ENCODE data around the gene RYR2. TPM values are rescaled to one million over a fixed set of nuclear protein-coding genes. Genes with fewer than 3 reads are reported as not detected.

Gene RYR2
- polyA plus RNA-seq, 1 of the 3 experiments (the other 2 are of a cell fraction) = under 0.01 TPM

GRCh38 chr1:236992449-236992848 is 49.5 kb upstream of the RYR2 start:
- H3K27me3 ChIP-seq (ENCODE audit: insufficient read depth) = no peaks in the 10 kb centered on the region
- CTCF ChIA-PET = no interaction called here
- POLR2A ChIA-PET = no interaction called here
- H3K4me3 ChIP-seq (ENCODE audit: low read depth in 2 of 2, low read length in 1 of 2) = no peak overlapping the region
- no peak overlapping the region for H2AFZ ChIP-seq (ENCODE audit: low read depth)
- H3K36me3 ChIP-seq (replicated peaks in 1 of 2; ENCODE audit: control insufficient read depth in 1 of 2, insufficient read depth in 2 of 2, low read length in 1 of 2) = no peaks in the 10 kb centered on the region
- no peak for TF ChIP-seq RCOR1 (IDR thresholded peaks at IDR 0.05; ENCODE audit: low read length)
- TF ChIP-seq PBX3 (IDR thresholded peaks at IDR 0.05) = no peak
- no peak for TF ChIP-seq FOXJ3 (CRISPR knock-in tag; IDR thresholded peaks at IDR 0.05)
- TF ChIP-seq POLR2AphosphoS5 (IDR thresholded peaks at IDR 0.05; ENCODE audit: low read depth, low read length) = no peak
- no peak for TF ChIP-seq JUND (IDR thresholded peaks at IDR 0.05)
- no peak for TF ChIP-seq EZH2phosphoT487 (IDR thresholded peaks at IDR 0.05; ENCODE audit: borderline replicate concordance, low read depth)
- no peak for TF ChIP-seq SMC3 (IDR thresholded peaks at IDR 0.05; ENCODE audit: low read depth, low read length)
- TF ChIP-seq GATA2 (CRISPR knock-in tag; IDR thresholded peaks at IDR 0.05) = no peak
- no peak for TF ChIP-seq FOXM1 (IDR thresholded peaks at IDR 0.05; ENCODE audit: low read depth)
- TF ChIP-seq GABPA (IDR thresholded peaks at IDR 0.05; ENCODE audit: low read depth) = no peak
- TF ChIP-seq YY1 (IDR thresholded peaks at IDR 0.05; ENCODE audit: low read depth) = no peak
- H4K20me1 ChIP-seq (ENCODE audit: insufficient read depth) = no peaks in the 10 kb centered on the region
- no peaks in the 10 kb centered on the region for H3K9me2 ChIP-seq
- H3K9me3 ChIP-seq = peaks cover 6% of the 10 kb centered on the region; the same call in 1 of the 2 replicates
- no peaks in the 10 kb centered on the region for H3F3A ChIP-seq (replicated peaks; ENCODE audit: insufficient read depth)
- no peak overlapping the region for H3K9ac ChIP-seq
- 29% methylated on average over 8 of the region's 8 CpGs for WGBS (ENCODE audit: low lambda C conversion rate)
- H3K4me1 ChIP-seq (ENCODE audit: control insufficient read depth in 1 of 2, insufficient read depth in 2 of 2, low read depth in 1 of 2, low read length in 1 of 2) = no peaks in the 10 kb centered on the region; a peak in 1 of 4 replicates
- H3K4me2 ChIP-seq = no peak overlapping the region
- no peak overlapping the region for H3K27ac ChIP-seq (ENCODE audit: low read depth in 2 of 2, low read length in 1 of 2)
- no peaks in the 10 kb centered on the region for H3K79me2 ChIP-seq (ENCODE audit: insufficient read depth)
- DNase-seq = no peak

GRCh38 chr1:236994450-236994849 is 47.5 kb upstream of the RYR2 start:
- CTCF ChIA-PET = interaction anchor here (0.7 kb wide), 1 partner anchor 399 kb away, joined by 3 read pairs; no protein-coding TSS in a partner anchor
- H4K20me1 ChIP-seq (ENCODE audit: insufficient read depth) = no peaks in the 10 kb centered on the region

More at GRCh38 chr1:236994450-236994849, 47.5 kb upstream of the RYR2 start:
- Histone ChIP-seq H3K4me2 (no peak overlapping the region), H3F3A (replicated peaks; ENCODE audit: insufficient read depth) (no peaks in the 10 kb centered on the region), H3K36me3 (replicated peaks in 1 of 2; ENCODE audit: control insufficient read depth in 1 of 2, insufficient read depth in 2 of 2, low read length in 1 of 2) (no peaks in the 10 kb centered on the region), H3K4me1 (ENCODE audit: control insufficient read depth in 1 of 2, insufficient read depth in 2 of 2, low read depth in 1 of 2, low read length in 1 of 2) (no peaks in the 10 kb centered on the region; a peak in 1 of 4 replicates), H3K9me2 (no peaks in the 10 kb centered on the region), H3K9me3 (no peaks in the 10 kb centered on the region; the same call in 1 of the 2 replicates), H3K27me3 (ENCODE audit: insufficient read depth) (no peaks in the 10 kb centered on the region), H3K27ac (ENCODE audit: low read depth in 2 of 2, low read length in 1 of 2) (no peak overlapping the region), H3K4me3 (ENCODE audit: low read depth in 2 of 2, low read length in 1 of 2) (no peak overlapping the region), H3K9ac (no peak overlapping the region), H2AFZ (ENCODE audit: low read depth) (no peak overlapping the region), H3K79me2 (ENCODE audit: insufficient read depth) (no peaks in the 10 kb centered on the region)
- POLR2A ChIA-PET = no interaction called here
- TF ChIP-seq YY1 (IDR thresholded peaks at IDR 0.05; ENCODE audit: low read depth) = no peak
- TF ChIP-seq JUND (IDR thresholded peaks at IDR 0.05) = no peak
- no peak for TF ChIP-seq IRF3 (IDR thresholded peaks at IDR 0.05; ENCODE audit: low read depth, low read length)
- TF ChIP-seq ELF1 (IDR thresholded peaks at IDR 0.05) = no peak
- no peak for TF ChIP-seq ZBTB33 (IDR thresholded peaks at IDR 0.05; ENCODE audit: borderline replicate concordance, low read depth)
- TF ChIP-seq RAD21 (IDR thresholded peaks at IDR 0.05; ENCODE audit: low read length) = no peak
- no peak for TF ChIP-seq NRF1 (IDR thresholded peaks at IDR 0.05; ENCODE audit: low read depth, low read length)
- no peak for TF ChIP-seq GABPA (IDR thresholded peaks at IDR 0.05; ENCODE audit: low read depth)
- TF ChIP-seq GATA2 (CRISPR knock-in tag; IDR thresholded peaks at IDR 0.05) = no peak
- no peak for TF ChIP-seq EZH2phosphoT487 (IDR thresholded peaks at IDR 0.05; ENCODE audit: borderline replicate concordance, low read depth)
- TF ChIP-seq POLR2AphosphoS5 (IDR thresholded peaks at IDR 0.05; ENCODE audit: low read depth, low read length) = no peak
- TF ChIP-seq FOXJ3 (CRISPR knock-in tag; IDR thresholded peaks at IDR 0.05) = no peak
- no peak for TF ChIP-seq MEF2A (IDR thresholded peaks at IDR 0.05; ENCODE audit: borderline replicate concordance, low read depth)
- no peak for TF ChIP-seq CTCF (IDR thresholded peaks at IDR 0.05)
- TF ChIP-seq SMC3 (IDR thresholded peaks at IDR 0.05; ENCODE audit: low read depth, low read length) = no peak
- TF ChIP-seq RFX5 (IDR thresholded peaks at IDR 0.05; ENCODE audit: low read length) = no peak
- WGBS (ENCODE audit: low lambda C conversion rate) = 44% methylated on average over 1 of the region's 1 CpG
- no peak for DNase-seq

Data from SK-N-SH (cell line).